Iris pigment epithelial cell (primary cell): Measurements from ENCODE around the gene NOTUM.

ENCODE experiments used
- DNase-seq: peaks from one replicate; pipeline ENCODE4 v3.0.0-alpha.2; 2011; ENCODE audit warnings: low read depth

Gene NOTUM

GRCh38 chr17:81961087-81961511, at the start of gene NOTUM:
Gene NOTUM, minus strand, starts transcription at chr17:81961187. Its CDS starts 278 bp downstream, at chr17:81960909.
- no peak for DNase-seq

- DNase-seq: no peak
These were observed 48.4 kb upstream of the NOTUM start for GRCh38 chr17:82009413-82009812.

- no peak for DNase-seq
These were observed 48.0 kb upstream of the NOTUM start for GRCh38 chr17:82008941-82009405.

- no peak for DNase-seq
These were observed 47.4 kb upstream of the NOTUM start for GRCh38 chr17:82008258-82008940.

GRCh38 chr17:82007495-82008257, 46.7 kb upstream of the NOTUM start:
- DNase-seq: no peak

- DNase-seq: no peak
These were observed 46.2 kb upstream of the NOTUM start for GRCh38 chr17:82007228-82007494.

GRCh38 chr17:82006468-82007227, 45.7 kb upstream of the NOTUM start:
- DNase-seq: peak; percentile 43

- no peak for DNase-seq
These were observed 44.8 kb upstream of the NOTUM start for GRCh38 chr17:82005701-82006348.

- DNase-seq: no peak
These were observed 43.8 kb upstream of the NOTUM start for GRCh38 chr17:82004517-82005455.

- DNase-seq: peak; percentile 96
These were observed 42.7 kb upstream of the NOTUM start for GRCh38 chr17:82003411-82004381.

- DNase-seq: no peak
These were observed 40.6 kb upstream of the NOTUM start for GRCh38 chr17:82001571-82002056.

- DNase-seq: no peak
These were observed 40.0 kb upstream of the NOTUM start for GRCh38 chr17:82000803-82001570.

GRCh38 chr17:81999976-82000802, 39.2 kb upstream of the NOTUM start:
- DNase-seq: no peak

GRCh38 chr17:81999587-81999975, 38.6 kb upstream of the NOTUM start:
- no peak for DNase-seq

- DNase-seq: no peak
These were observed 37.9 kb upstream of the NOTUM start for GRCh38 chr17:81998691-81999438.

- no peak for DNase-seq
These were observed 37.2 kb upstream of the NOTUM start for GRCh38 chr17:81998212-81998611.

GRCh38 chr17:81996757-81997441, 35.9 kb upstream of the NOTUM start:
- no peak for DNase-seq
